Stimulated activated CD4-positive, alpha-beta T cell treated with anti-CD3 and anti-CD28 coated beads, Interleukin-2, amount 100 ng/mL, for 24 hours (primary cell): ENCODE results near the gene TRIM5.
A peak's percentile ranks its signal among the peaks of the same experiment; 100 is the strongest.
"Not testable (repeated sequence)": the region's sequence is repeated elsewhere in the genome, so short reads cannot be mapped to it uniquely, and the experiment has no call there.

Experiments used
- DNase-seq, 2 donors: peaks; one replicate each; pipeline ENCODE4 v3.0.0-alpha.2; 2020

TRIM5 gene

DNA sequence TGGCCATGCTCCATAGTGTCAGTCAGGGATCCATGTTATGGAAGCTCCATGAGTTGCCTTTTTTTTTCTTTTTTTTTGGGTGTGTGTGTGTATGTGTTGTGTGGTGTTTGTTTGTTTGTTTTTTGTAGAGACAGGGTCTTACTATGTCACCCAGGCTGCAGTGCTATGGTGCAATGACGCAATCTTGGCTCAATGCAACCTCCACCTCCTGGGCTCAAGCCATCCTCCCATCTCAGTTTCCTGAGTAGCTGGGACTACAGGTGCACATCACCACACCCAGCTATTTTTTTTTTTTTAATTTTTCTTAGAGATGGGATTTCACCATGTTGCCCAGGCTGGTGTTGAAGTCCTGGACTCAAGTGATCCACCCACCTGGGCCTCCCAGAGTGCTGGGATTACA lies 3.6 kb upstream of the TRIM5 start:
- no peak for DNase-seq

DNA sequence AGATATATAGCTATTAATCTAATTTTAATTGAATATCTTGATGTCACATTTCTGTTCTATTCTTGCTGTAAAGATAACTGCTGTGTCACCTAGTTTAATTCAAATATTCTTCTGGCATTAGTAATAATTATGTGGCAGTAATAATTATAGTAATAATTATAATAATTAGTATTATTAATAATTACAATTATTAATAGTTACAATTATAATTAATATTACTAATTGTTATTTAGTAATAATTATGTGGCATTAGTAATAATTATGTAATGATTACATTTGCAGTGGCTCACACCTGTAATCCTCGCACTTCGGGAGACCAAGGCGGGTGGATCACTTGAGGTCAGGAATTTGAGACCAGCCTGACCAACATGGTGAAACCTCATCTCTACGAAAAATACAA lies 1.6 kb upstream of the TRIM5 start:
- no peak for DNase-seq

DNA sequence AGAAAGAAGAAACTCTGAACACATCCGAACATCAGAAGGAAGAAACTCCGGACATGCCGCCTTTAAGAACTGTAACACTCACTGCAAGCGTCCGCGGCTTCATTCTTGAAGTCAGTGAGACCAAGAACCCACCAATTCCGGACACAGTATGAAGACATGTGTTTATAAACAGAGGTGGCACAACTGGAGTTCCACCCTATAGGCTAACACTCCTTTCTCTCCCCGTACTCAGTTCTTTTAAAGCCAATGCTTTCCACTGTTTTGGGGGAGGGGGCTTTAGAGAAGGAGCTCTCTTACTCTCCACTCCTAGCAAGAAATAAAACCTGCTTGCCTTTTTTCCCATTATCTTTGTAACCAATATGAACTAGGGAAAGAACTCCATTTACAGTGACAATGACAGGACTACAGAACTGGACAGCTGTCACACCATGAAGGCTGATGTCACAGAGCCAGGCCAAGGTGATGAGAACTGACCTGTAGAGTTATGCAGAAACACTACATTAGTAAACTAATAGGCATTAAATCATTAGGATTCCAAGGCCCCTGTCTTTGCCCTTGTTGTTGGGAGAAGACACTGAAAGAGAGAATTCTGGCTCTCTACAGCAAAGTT lies 733 bp downstream of the TRIM5 start:
- DNase-seq, result no peak

DNA sequence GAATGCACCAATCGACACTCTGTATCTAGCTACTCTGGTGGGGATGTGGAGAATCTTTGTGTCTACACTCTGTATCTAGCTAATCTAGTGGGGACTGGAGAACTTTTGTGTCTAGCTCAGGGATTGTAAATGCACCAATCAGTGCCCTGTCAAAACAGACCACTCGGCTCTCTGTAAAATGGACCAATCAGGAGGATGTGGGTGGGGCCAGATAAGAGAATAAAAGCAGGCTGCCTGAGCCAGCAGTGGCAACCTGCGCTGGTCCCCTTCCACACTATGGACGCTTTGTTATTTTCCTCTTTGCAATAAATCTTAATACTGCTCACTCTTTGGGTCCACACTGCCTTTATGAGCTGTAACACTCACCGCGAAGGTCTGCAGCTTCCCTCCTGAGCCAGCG lies 1.3 kb downstream of the TRIM5 start:
- peak; percentile 31 to 45 for DNase-seq

DNA sequence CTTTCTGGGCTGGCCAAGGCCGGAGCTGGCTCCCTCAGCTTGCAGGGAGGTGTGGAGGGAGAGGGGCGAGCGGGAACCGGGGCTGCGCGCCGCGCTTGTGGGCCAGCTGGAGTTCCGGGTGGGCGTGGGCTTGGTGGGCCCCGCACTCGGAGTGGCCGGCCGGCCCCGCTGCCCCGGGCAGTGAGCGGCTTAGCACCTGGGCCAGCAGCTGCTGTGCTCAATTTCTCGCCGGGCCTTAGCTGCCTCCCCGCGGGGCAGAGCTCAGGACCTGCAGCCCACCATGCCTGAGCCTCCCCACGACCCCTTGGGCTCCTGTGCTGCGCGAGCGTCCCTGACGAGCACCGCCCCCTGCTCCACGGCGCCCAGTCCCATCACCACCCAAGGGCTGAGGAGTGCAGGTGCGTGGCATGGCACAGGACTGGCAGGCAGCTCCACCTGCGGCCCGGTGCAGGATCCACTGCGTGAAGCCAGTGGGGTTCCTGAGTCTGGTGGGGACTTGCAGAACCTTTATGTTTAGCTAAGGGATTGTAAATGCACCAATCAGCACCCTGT lies 1.9 kb downstream of the TRIM5 start:
- not testable (repeated sequence) for DNase-seq

DNA sequence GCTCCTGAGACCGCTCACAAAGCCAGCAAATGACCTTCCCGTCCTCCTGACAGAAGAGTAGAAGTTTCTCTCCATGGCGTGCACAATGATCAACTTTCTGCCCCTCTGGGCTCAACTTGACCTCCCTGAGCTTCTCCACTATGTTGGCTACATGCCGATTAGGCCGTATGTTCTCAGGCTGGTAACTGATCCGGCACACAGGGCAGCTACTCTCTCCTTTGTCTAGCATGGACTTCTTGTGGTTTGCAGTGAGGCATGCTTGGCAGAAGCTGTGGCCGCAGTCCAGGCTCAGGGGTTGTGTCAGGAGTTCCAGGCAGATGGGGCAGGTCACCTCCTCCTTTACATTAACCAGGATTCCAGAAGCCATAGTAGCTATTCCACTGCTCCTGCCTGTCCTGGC lies 5.1 kb downstream of the TRIM5 start:
- DNase-seq, result no peak

DNA sequence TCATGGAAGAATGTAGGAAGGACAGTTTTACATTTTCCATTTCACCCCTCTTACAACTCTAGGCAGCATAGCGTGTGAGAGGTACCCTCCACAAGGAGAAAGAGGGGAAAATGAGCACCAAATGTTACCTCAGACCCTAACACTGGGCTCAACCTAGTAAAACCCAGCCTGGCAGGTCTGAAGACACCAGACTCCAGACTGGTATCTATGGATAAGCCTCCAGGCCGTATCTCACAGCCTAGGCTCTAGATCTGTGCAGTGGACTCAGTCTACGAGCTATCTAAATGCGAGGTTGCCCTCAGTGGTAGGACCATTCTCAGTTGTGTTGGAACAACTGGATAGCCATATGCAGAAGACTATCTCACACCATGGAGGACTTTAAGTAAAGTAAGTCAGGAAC lies 10.5 kb downstream of the TRIM5 start:
- no peak for DNase-seq

DNA sequence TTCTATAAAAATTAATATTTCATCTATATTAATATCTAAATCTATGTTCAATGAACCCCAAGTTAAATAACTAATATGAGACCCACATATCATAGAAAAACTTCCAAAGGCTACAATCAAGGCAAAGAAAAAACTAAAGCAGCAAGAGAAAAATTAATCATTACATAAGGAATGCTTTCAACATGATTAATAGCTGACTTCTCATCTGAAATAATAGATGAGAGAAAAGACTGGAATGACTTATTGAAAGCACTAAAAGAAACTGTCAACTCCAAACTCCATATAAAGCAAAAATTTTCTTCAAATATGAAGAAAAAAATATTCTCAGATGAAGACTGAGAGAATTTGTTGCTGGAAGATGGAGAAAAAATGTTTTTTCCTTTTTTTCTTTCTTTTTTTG lies 13.0 kb downstream of the TRIM5 start:
- no peak for DNase-seq

DNA sequence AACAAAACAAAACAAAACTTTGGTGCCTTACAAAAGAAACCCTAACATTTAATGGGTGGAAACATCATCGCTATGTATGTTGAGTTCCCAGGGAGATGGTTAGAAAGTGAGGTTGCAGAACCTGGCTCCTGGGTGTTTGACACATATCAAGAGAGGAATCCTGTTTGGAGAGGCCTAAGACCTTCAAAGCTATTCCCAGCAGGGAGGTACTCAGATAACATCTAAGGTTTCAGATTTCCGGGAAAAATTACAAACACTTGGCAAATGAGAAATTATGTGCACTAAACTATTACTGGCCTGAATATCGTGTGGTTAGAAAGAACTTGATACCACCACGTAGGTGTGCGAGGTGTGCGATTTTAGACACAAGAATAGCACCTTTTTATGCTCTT lies 18.5 kb downstream of the TRIM5 start:
- DNase-seq, result no peak

DNA sequence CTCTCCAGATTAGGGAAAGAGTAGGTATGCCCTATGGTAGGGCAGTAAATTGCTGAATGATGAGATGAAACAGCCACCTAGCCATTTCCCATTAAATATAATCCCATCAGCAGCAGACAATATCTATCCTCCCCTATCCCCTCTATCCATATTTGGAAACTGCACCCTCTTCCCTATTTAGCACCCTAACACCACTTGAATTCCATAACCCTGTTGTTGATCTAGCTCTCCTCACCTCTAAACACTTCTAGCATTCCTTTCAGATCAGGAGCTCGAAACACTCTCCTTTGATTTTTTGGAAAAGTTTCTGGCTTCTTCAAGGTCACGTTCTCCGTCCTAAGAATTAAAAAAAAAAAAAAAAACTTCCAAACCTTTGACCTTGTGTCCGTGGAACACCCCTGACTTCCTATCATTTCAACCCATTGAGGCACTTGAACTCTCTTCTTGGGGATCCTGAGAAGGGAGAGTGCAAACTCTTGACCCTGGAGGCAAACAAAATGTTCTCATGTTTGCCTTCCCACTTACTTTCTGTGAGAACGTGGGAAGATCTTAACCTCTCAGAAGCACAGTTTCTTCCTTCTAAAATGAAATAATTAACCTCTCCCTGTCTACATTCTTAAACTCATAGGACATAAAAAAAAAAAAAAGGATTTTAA lies 19.0 kb downstream of the TRIM5 start:
- no peak for DNase-seq

DNA sequence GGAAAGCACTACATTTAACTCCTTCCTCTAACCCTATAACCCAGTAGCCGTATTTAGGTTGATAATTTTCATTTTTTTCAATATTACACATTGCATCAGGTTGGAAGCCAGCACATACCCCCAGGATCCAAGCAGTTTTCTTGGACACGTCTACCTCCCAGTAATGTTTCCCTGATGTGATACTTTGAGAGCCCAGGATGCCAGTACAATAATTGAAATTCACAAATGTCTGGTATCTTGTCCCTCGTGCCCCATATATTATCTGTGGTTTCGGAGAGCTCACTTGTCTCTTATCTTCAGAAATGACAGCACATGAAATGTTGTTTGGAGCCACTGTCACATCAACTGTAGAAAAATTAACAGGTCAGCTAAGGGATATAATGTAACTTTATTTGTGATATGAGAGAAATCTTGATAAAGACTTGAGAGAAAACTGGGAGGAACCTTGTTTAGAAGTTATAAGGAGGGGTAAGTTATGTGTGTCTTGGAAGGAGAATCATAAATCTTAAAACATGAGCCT lies 19.8 kb downstream of the TRIM5 start:
- no peak for DNase-seq

DNA sequence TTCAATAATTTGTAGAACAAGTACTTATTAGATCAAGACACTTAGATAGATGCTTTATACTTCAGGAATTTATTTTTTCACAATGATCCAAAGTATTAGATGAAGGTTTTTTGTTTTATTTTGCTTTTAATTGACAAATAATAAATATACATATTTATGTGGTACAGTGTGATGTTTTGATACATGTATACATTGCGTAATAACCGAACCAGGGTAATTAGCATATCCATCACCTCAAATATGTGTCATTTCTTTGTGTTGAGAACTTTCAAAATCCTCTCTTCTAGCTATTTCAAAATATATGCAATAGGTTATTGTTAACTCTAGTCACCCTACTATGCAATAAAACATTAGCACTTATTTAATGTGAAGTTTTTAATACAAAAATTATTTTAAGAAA lies 21.4 kb downstream of the TRIM5 start:
- no peak for DNase-seq

DNA sequence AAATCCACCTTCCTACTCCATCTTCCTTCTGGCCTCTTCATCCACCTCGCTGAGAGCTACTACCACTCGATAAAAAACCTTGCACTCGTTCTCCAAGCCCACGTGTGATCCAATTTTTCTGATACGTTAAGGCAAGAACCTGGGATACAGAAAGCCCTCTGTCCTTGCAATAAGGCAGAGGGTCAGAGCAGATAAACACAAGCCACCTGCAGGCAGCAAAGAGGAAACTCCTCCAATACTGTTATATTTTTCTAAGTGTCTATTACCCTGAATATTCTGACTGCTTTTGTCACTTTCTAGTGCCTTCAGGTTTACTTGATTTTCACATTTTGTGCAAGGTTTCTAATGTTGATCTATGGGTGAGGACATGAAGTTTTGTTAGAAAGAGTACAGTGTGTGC lies 26.6 kb downstream of the TRIM5 start:
- DNase-seq, result no peak

DNA sequence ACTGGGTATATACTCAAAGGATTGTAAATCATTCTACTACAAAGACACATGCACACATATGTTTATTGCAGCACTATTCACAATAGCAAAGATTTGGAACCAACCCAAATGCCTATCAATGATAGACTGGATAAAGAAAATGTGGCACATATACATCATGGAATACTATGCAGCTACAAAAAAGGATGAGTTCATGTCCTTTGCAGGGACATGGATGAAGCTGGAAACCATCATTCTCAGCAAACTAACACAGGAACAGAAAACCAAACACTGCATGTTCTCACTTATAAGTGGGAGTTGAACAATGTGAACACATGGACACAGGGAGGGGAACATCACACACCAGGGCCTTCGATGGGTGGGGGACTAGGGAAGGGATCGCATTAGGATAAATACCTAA lies 27.9 kb downstream of the TRIM5 start:
- not testable (repeated sequence) for DNase-seq

DNA sequence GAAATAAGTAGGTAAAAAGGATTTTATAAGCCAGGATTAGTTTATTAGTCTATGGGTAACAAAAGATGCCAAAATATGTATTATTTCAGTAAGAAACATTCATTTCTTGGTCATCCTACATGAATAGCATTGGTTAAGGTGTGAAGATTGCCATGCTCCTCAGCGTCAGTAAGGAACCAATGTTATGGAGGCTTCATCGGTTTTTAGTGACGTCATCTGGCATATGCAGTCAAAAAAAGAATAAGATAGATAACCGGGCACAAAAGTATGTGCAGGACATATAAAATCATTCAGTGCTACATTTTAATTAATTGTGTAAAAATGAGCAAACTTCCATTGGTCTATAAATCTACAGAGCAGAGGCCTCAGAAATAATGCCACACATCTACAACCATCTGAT lies 29.4 kb downstream of the TRIM5 start:
- DNase-seq, result no peak

DNA sequence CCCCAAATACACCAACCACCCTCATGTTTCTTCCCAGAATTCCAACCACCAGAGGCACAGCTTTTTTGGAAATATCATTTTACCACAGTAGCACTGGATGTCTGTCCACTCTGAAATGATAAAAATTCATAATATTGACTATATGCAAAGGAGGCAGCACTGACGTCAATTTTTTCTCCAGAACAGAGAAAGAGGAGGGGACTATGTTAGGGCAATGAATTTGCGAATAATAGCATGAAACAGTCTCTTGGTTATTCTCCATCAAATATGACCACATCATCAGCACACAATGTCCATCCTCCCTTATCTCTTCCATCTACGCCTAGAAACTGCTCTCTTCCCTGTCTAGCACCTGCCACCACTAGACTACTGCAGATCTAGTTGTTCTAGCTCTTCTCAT lies 38.7 kb downstream of the TRIM5 start:
- DNase-seq, result no peak

DNA sequence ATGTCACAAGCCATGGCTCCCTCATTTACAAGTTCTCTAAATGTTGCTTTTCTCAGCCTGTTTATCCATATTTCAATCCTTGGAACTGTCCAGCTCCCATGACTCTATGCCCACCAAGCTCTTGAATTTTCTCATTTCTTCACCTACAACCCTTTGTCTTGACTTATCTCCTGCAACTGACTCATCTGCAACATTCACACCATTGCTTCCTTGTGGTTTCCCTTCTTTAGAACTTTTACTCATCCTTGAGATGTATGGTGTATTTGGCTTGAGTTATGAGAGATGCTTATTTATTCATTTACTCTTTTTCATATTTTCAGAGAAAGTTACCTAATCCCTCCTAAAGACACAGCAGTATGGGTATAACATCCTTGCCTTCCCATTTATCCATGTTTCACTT lies 41.3 kb downstream of the TRIM5 start:
- no peak for DNase-seq

DNA sequence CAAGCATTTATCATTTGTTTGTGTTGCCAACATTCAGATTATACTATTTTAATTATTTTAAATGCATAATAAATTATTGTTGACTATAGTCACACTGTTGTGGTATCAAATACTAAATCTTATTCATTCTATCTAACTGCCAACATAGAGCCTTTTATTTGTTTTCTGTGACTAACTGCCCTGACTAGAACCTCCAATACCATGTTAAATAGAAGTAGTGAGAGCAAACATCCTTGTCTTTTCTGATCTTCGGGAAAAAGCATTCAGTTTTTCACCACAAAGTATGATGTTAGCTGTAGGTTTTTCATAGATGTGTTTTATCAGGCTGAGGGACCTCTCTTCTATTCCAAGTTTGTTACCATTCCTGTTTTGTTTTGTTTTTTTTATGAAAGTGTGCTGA lies 44.9 kb downstream of the TRIM5 start:
- DNase-seq, result no peak

DNA sequence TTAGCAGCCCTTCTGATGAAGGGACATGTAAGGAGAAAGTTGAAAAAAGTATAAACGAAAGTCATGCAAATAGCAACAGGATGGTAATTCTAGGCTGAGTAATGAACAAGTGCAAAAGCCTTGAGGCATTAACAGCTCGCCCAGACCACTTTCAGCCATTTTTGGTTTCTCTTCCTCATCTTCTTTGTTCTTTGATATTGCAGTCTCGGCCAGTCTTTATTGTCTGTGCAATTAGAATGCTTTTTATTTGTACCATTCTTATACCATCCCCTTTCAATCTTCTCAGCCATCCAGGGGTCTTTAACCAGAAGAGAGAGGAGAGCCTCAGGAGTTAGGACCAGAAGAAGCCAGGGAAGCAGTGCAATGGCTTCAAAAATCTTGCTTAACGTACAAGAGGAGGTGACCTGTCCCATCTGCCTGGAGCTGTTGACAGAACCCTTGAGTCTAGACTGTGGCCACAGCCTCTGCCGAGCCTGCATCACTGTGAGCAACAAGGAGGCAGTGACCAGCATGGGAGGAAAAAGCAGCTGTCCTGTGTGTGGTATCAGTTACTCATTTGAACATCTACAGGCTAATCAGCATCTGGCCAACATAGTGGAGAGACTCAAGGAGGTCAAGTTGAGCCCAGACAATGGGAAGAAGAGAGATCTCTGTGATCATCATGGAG lies 52.8 kb downstream of the TRIM5 start:
- no peak for DNase-seq

DNA sequence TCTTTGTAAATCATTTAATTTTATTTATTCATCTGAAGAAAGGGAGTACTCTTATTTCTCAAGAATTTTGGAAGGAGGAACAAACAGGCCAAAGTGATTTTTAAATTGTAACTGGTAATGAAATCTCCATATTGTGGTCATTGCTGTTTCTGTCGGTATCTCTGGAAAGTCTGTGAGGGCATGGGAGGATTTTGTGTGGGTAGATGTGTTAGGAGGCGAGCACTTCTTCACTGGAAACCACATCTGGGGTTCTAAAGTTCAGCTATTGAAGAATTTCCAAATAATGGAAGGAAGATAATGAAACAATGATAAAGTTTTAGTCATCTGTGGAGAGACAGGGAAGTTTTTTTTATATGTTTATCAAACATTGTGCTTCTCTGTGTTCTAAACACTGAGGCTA lies 53.5 kb downstream of the TRIM5 start:
- no peak for DNase-seq

DNA sequence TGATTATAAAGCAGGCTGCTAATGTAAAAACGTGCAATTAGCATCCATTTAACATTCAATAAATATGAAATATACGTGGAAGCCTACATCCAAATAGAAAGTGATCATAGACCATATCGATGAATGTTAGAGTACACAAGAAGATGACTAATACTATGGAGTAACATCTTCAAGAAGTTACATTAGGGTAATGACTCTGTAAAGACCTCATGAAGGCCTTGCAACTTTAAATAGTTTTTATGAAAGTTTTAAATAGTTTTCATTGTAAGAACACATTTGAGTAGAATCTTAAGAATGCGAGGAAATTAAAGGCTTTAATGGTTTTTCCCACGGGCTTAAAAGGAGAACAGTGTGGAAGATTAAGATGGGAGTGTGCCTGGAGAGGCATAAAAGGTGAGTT lies 58.7 kb downstream of the TRIM5 start:
- DNase-seq, result no peak

DNA sequence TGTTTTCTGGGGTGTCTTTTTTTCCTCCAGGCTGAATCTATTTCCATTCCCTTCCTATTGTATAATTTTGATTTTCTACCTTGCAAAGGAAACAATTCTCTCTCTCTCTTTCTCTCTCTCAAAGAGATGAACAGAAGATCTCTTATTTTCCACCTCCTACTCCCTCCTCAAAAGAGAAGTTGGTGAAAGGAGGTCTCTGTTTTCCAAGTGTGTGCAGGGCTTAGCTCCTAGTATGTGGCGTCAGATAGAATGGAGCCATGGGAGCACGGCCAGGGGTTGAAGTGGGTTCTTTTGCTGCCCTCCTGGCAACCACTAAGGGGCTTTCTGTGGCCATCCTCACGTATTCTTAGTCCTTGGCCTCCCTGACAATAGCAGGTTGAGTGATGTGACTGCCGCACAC lies 59.6 kb downstream of the TRIM5 start:
- DNase-seq, result no peak

DNA sequence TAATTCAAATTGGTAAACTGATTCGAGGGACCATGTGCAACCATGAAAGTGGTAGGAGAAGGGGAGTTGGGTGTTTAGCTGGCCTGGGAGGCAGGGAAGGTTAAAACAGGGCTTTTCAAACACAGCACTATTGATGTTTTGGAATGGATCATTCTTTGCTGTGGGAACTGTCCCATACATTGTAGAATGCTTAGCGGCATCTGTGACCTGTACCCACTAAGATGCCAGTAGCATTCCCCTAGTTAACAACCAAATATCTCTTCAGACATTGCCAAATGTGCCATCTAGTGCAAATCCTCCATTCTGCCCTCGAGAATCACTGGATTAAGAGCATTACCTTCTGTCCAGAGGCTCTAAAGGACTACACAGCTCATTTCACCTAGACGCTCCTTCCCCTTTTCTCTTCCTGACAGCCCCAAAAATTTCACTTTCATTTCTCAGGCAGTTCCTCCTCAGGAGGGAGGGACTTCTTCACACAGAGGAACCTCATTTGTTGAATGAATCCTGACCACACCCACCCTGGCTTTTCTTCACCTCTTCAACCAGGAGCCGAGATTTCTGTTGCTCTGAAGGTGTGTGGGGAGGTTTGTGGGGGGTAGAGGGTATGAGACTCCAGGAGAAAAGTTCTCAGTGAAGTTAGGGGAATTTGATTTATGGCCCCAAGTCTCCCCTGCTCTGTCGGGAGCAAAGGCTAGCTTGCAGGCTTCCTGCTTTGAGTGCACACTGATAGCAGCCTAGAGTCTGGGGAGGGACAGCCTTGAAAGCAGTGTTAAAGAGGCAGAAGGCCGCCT lies 60.2 kb downstream of the TRIM5 start, which contains the start of gene TRIM34:
Gene TRIM34 (plus strand): TSS at position 513 of the 791 bp plus-strand sequence. CDS start 7,331 bp downstream, outside the sequence.
- peak; percentile 42 to 64 for DNase-seq
